Body of pancreas (tissue), 4 donors: Measurements from ENCODE around the gene STT3A.

Experiments
- CTCF ChIP-seq, 7 experiments: fragments of 450-650 bp in 4 of 7; fragments of 200-600 bp in 3 of 7; sonication (generic) in 3 of 7; IDR thresholded peaks; one replicate each; pipeline ENCODE4 v1.5.1; 2016 to 2019; ENCODE audit warnings: antibody characterized with exemption in 7 of 7
- POLR2A ChIP-seq, 3 donors: fragments of 450-650 bp; IDR thresholded peaks; one replicate each; pipeline ENCODE4 v1.6.1; 2016; ENCODE audit warnings: antibody characterized with exemption in 3 of 3, mild to moderate bottlenecking in 2 of 3

DNA sequence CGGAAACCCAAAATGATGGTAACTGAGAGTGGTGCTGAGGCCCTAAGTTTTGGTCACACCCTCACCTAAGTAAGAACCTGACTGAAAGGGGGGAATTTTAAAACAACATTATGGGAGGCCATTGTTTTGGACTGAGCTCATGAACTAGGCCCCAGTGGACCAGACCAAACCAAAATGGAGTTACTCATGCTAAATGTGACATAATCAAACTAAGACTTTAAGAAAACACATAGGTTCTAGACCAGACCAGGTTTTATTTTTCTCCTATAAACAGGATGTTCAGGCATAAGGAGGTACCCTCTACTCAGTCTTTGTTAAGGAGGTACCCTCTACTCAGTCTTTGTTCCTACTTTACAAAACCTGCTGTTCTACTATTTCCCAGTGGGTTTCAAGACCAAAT lies 30.7 kb upstream of the STT3A start:
- TF ChIP-seq CTCF (IDR thresholded peaks at IDR 0.05) (no peak), POLR2A (IDR thresholded peaks at IDR 0.05) (no peak)
